ENCODE measurements around the gene WDPCP.
A peak's percentile ranks its signal among the peaks of the same experiment; 100 is the strongest.
"Not testable (repeated sequence)": the region's sequence is repeated elsewhere in the genome, so short reads cannot be mapped to it uniquely, and the experiment has no call there.

WDPCP gene

DNA sequence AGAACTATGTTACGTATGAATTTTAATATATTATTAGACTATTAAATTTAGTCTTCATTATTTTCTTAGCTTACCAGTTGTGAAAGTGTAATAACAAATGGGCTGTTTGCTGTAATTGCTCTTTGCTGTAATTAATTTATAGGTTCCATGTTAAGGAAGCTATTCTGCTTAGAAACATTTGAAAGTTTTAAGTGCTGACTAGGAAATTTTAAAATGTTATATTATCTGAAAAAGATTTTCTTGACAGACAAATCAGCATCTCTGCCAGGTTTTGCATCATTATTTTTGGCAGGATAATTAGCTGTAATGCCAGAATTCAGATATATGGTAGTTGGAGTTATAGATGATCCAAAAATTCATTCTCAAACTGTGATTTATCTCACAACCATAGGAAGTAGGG, 495.4 kb downstream of the WDPCP start:
- TF ChIP-seq, protein P1, sequence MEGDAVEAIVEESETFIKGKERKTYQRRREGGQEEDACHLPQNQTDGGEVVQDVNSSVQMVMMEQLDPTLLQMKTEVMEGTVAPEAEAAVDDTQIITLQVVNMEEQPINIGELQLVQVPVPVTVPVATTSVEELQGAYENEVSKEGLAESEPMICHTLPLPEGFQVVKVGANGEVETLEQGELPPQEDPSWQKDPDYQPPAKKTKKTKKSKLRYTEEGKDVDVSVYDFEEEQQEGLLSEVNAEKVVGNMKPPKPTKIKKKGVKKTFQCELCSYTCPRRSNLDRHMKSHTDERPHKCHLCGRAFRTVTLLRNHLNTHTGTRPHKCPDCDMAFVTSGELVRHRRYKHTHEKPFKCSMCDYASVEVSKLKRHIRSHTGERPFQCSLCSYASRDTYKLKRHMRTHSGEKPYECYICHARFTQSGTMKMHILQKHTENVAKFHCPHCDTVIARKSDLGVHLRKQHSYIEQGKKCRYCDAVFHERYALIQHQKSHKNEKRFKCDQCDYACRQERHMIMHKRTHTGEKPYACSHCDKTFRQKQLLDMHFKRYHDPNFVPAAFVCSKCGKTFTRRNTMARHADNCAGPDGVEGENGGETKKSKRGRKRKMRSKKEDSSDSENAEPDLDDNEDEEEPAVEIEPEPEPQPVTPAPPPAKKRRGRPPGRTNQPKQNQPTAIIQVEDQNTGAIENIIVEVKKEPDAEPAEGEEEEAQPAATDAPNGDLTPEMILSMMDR (IDR thresholded peaks at IDR 0.05; ENCODE audit: extremely low read depth, missing control alignments) = no peak
- no peak for DNase-seq (ENCODE audit: low spot score)

DNA sequence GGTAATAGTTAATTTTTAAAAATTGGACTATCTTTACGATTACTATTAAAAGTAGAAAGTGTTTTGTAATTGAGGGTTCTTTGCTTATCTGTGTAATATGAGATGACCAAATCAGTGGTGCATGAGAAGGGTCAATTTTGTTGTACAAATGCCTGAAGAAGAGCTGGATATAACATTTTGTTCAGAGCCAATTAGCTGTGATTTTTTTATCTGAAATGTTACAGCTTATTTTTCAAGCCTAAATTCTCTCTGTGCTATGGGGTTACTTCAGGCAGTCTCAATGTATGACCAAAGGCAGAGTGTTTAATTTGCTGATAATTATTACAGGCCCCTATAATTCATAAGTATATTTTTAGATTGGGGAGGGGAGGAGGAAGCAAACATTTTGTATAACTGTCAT, 495.9 kb downstream of the WDPCP start:
- TF ChIP-seq, protein P1 (IDR thresholded peaks at IDR 0.05; ENCODE audit: extremely low read depth, missing control alignments) = no peak
- no peak for DNase-seq (ENCODE audit: low spot score)

DNA sequence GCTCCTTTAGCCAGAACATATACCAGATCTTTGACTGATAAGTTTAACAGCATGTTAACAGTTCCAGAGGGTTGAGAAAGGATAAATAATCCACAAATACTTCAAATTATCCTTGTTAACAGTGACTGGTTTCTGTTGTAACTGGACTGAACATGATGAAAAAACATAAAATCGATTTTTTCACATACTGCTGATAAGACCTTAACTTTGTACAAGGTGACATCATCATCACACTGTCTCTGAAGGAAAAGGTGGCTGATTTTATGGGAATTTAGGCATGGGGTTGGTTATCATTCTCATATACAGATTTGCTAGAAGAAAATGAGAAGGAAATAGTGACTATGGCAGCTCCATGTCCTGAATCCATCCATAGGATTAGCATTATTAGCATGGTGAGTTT, 501.6 kb downstream of the WDPCP start:
- no peak for DNase-seq (ENCODE audit: low spot score)
- TF ChIP-seq, protein P1 (IDR thresholded peaks at IDR 0.05; ENCODE audit: extremely low read depth, missing control alignments) = no peak

DNA sequence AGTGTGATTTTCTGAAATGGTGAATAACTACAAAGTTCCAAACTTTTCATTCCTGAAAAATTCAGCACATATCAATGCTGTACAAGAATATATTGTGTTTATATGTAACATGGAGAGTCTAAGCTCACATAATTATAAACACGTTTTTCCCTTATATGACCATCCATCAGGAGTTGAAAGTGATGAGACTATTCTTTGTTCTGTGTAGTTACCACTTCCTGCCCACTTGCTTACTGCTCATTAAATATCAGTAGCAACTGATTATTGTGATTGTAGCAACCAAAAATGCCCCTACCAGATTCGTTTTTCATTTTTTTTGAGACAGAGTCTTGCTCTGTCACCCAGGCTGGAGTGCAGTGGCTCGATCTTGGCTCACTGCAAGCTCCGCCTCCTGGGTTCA, 506.9 kb downstream of the WDPCP start:
- TF ChIP-seq, protein P1 (IDR thresholded peaks at IDR 0.05; ENCODE audit: extremely low read depth, missing control alignments) = no peak
- DNase-seq (ENCODE audit: low spot score) = no peak

DNA sequence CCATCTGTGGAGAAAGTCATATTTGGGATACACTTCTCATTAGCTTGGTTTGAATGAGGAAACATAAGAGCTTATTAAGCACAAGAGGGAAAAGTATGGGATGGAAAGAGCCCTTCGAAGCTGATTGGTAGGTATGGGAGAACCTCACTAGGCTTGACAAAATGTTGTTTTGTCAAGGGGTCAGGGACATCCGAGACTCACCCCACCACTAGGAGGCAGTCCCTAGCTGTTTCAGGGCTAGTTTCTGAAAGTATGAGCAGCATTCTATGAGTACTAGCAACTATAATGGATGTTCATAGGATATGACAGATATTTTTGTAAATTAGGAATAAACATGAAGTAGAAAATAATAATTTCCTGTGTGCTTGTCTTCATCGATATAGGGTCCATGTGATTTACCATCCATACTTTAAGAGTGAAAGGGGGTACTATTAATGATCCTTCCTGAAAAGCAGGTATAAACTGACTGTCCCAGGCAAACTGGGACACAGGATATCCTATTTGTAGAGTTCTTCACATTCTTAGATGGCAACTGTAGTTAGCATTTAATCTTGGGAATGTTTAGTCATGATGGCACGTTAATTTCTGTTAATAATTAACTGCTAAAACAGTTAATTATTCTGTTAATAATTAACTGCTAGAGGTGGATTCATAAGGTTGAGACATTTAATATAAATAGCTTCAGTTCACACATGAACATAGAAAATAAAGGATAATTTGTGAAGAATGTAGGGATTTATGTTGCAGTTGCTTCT, 509.2 kb downstream of the WDPCP start:
- TF ChIP-seq, protein P1 (IDR thresholded peaks at IDR 0.05; ENCODE audit: extremely low read depth, missing control alignments) = no peak
- peak; percentile 14 for DNase-seq (ENCODE audit: low spot score)

DNA sequence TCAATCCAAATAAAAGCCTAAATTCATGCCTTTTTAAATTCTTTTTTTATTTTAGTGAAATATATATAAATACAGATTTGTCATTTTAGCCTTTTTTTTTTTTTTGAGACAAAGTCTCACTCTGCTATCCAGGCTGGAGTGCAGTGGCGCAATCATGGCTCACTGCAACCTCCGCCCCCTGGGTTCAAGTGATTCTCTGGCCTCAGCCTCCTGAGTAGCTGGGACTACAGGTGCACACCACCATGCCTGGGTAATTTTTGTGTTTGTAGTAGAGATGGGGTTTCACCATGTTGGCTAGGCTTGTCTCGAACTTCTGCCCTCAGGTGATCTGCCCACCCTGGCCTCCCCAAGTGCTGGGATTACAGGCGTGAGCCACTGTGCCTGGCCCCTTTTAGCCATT, 513.9 kb downstream of the WDPCP start:
- not testable (repeated sequence) for DNase-seq (ENCODE audit: low spot score)

DNA sequence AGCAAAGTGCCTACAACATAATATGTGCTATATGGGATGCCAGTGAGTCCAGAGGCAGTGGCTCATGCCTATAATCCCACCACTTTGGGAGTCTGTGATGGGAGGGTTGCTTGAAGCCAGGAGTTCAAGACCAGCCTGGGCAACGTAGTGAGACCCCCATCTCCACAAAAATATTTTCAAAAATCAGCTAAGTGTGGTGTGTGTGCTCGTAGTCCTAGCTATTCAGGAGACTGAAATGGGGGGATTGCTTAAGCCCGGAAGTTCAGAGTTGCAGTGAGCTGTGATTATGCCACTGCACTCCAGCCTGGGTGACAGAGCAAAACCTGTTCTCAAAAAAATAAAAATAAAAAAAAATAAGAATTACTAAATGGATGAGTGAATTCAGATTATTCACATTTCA, 514.3 kb downstream of the WDPCP start:
- TF ChIP-seq, protein P1 (IDR thresholded peaks at IDR 0.05; ENCODE audit: extremely low read depth, missing control alignments) = no peak
- no peak for DNase-seq (ENCODE audit: low spot score)

DNA sequence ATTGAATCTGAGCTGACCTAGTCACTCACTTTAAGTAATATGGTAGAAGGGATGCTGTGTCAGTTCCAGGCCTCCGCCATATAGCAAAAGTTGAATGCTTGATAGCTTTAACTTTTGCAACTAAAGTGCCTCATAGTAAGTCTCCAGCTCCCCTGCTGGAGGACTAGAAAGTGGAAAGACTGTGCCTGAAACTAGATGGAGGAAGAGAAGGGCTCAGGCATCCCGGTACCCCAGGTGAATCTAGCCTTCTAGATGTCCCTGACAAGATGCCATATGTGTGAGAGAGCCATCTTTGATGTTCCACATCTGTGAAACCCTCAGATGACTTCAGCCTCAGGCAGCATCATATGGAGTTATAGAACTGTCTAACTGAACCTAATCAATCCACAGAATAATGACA, 516.6 kb downstream of the WDPCP start:
- DNase-seq (ENCODE audit: low spot score) = no peak

More for the DNA sequence above, 516.6 kb downstream of the WDPCP start:
- TF ChIP-seq, protein P1 (IDR thresholded peaks at IDR 0.05; ENCODE audit: extremely low read depth, missing control alignments) = no peak

Measured in GM20000 (cell line).